Mononuclear cell (primary cell): Measurements from ENCODE around the gene FAM107B. TPM values are rescaled to one million over a fixed set of nuclear protein-coding genes. Genes with fewer than 3 reads are reported as not detected.
"Not testable (repeated sequence)": the region's sequence is repeated elsewhere in the genome, so short reads cannot be mapped to it uniquely, and the experiment has no call there.

ENCODE experiments used
- H3K27me3 ChIP-seq: 2 replicates; pipeline ENCODE4 v1.6.0; 2011; ENCODE audit warnings: low read length, control low read depth; ENCODE audit not compliant: insufficient read depth
- H3K4me1 ChIP-seq: 2 replicates; pipeline ENCODE4 v1.5.1; 2011; ENCODE audit warnings: mild to moderate bottlenecking, low read length, control low read depth; ENCODE audit not compliant: insufficient read depth
- H3K4me3 ChIP-seq: 2 replicates; pipeline ENCODE4 v1.5.1; 2011; ENCODE audit warnings: mild to moderate bottlenecking, low read length, moderate library complexity
- H3K9me3 ChIP-seq: 2 replicates; pipeline ENCODE4 v1.5.1; 2011; ENCODE audit warnings: low read depth, mild to moderate bottlenecking, control low read depth, low read length
- total RNA-seq: library from RNA; depleted of rRNA; stranded (reverse); fragments of >200 nt; gene quantifications from one replicate; pipeline ENCODE4 v1.2.3, GENCODE V29; 2012

FAM107B gene
- total RNA-seq, 1 donor: 267 TPM

GRCh38 chr10:14658331-14659127 lies 116.2 kb downstream of the FAM107B start:
- Histone ChIP-seq H3K27me3 (no peaks in the 10 kb centered on the region), H3K4me1 (peaks cover 74% of the 10 kb centered on the region), H3K9me3 (no peaks in the 10 kb centered on the region), H3K4me3 (no peak overlapping the region)

GRCh38 chr10:14656052-14656730 lies 118.5 kb downstream of the FAM107B start:
- Histone ChIP-seq H3K4me1 (peaks cover 74% of the 10 kb centered on the region), H3K4me3 (no peak overlapping the region), H3K9me3 (no peaks in the 10 kb centered on the region)

GRCh38 chr10:14654821-14655382 lies 119.8 kb downstream of the FAM107B start:
- Histone ChIP-seq H3K4me3 (no peak overlapping the region), H3K9me3 (no peaks in the 10 kb centered on the region), H3K27me3 (no peaks in the 10 kb centered on the region), H3K4me1 (peaks cover 62% of the 10 kb centered on the region)

More at GRCh38 chr10:14656052-14656730, 118.5 kb downstream of the FAM107B start:
- H3K27me3 ChIP-seq: no peaks in the 10 kb centered on the region

- no peaks in the 10 kb centered on the region for H3K27me3 ChIP-seq
- H3K4me1 ChIP-seq: peaks cover 62% of the 10 kb centered on the region
- no peaks in the 10 kb centered on the region for H3K9me3 ChIP-seq
- no peak overlapping the region for H3K4me3 ChIP-seq
These were observed 121.2 kb downstream of the FAM107B start for GRCh38 chr10:14653271-14654161.

- H3K27me3 ChIP-seq: no peaks in the 10 kb centered on the region
- H3K4me3 ChIP-seq: no peak overlapping the region
- H3K4me1 ChIP-seq: peaks cover 62% of the 10 kb centered on the region
- H3K9me3 ChIP-seq: no peaks in the 10 kb centered on the region
These were observed 121.9 kb downstream of the FAM107B start for GRCh38 chr10:14652816-14653215.

GRCh38 chr10:14652067-14652466 lies 122.6 kb downstream of the FAM107B start:
- H3K27me3 ChIP-seq: no peaks in the 10 kb centered on the region
- H3K4me1 ChIP-seq: peaks cover 62% of the 10 kb centered on the region
- H3K4me3 ChIP-seq: no peak overlapping the region
- no peaks in the 10 kb centered on the region for H3K9me3 ChIP-seq

GRCh38 chr10:14649739-14650138 lies 125.0 kb downstream of the FAM107B start:
- Histone ChIP-seq H3K4me3 (no peak overlapping the region), H3K9me3 (no peaks in the 10 kb centered on the region), H3K4me1 (peaks cover 59% of the 10 kb centered on the region), H3K27me3 (no peaks in the 10 kb centered on the region)

- Histone ChIP-seq H3K27me3 (no peaks in the 10 kb centered on the region), H3K9me3 (no peaks in the 10 kb centered on the region), H3K4me1 (peaks cover 56% of the 10 kb centered on the region), H3K4me3 (no peak overlapping the region)
These were observed 125.8 kb downstream of the FAM107B start for GRCh38 chr10:14648946-14649345.

GRCh38 chr10:14648005-14648765 lies 126.5 kb downstream of the FAM107B start:
- no peak overlapping the region for H3K4me3 ChIP-seq
- no peaks in the 10 kb centered on the region for H3K9me3 ChIP-seq
- no peaks in the 10 kb centered on the region for H3K27me3 ChIP-seq
- peaks cover 48% of the 10 kb centered on the region for H3K4me1 ChIP-seq

GRCh38 chr10:14645239-14645960 lies 129.3 kb downstream of the FAM107B start:
- no peaks in the 10 kb centered on the region for H3K9me3 ChIP-seq
- no peak overlapping the region for H3K4me3 ChIP-seq
- no peaks in the 10 kb centered on the region for H3K27me3 ChIP-seq
- peaks cover 40% of the 10 kb centered on the region for H3K4me1 ChIP-seq

GRCh38 chr10:14639637-14640036 lies 135.1 kb downstream of the FAM107B start:
- Histone ChIP-seq H3K4me3 (no peak overlapping the region), H3K9me3 (no peaks in the 10 kb centered on the region), H3K4me1 (peaks cover 9% of the 10 kb centered on the region), H3K27me3 (no peaks in the 10 kb centered on the region)

- Histone ChIP-seq H3K9me3 (no peaks in the 10 kb centered on the region), H3K4me3 (no peak overlapping the region), H3K27me3 (no peaks in the 10 kb centered on the region), H3K4me1 (peaks cover 17% of the 10 kb centered on the region)
These were observed 139.5 kb downstream of the FAM107B start for GRCh38 chr10:14635043-14635710.

- not testable (repeated sequence) for H3K4me3 ChIP-seq, H3K9me3 ChIP-seq, H3K27me3 ChIP-seq
- peaks cover 17% of the 10 kb centered on the region for H3K4me1 ChIP-seq
These were observed 140.1 kb downstream of the FAM107B start for GRCh38 chr10:14634572-14634971.
